ENCODE data around the gene LMLN. TPM values are rescaled to one million over a fixed set of nuclear protein-coding genes. Genes with fewer than 3 reads are reported as not detected.

Gene LMLN
- polyA plus RNA-seq, 2 of the 4 experiments (the other 2 are of a cell fraction): 2.4 to 5.6 TPM

GRCh38 chr3:197950677-197951061 lies 9.3 kb upstream of the LMLN start:
- H3K4me1 ChIP-seq: peaks cover 31% of the 10 kb centered on the region
- DNase-seq (ENCODE audit: low read depth in 1 of 2, low spot score in 1 of 2): no peak
- FAIRE-seq: no peak
- no peak for ATAC-seq
- H3K4me2 ChIP-seq: peak overlapping the region; percentile 84
- peak overlapping the region; percentile 86 for H3K4me3 ChIP-seq
- POLR2A ChIA-PET: no interaction called here
- TF ChIP-seq TFCP2L1 (CRISPR knock-in tag; IDR thresholded peaks at IDR 0.05) (no peak), EP300 (IDR thresholded peaks at IDR 0.05) (no peak), PBX3 (IDR thresholded peaks at IDR 0.05) (no peak), PHF8 (IDR thresholded peaks at IDR 0.05; ENCODE audit: borderline replicate concordance, low read depth) (no peak), ZSCAN20 (CRISPR knock-in tag; IDR thresholded peaks at IDR 0.05) (no peak), CTCF (IDR thresholded peaks at IDR 0.05) (no peak), HEYL (CRISPR knock-in tag; IDR thresholded peaks at IDR 0.05) (no peak), E2F6 (IDR thresholded peaks at IDR 0.05; ENCODE audit: borderline replicate concordance, low read depth) (no peak)
- H3K9me3 ChIP-seq: no peaks in the 10 kb centered on the region
- CTCF ChIA-PET: no interaction called here
- peak overlapping the region; percentile 88 to 96 for H3K27ac ChIP-seq
- under 1% methylated on average over 11 of the region's 11 CpGs for WGBS (ENCODE audit: missing lambda C conversion rate)

- DNase-seq (ENCODE audit: low read depth in 1 of 2, low spot score in 1 of 2) (no peak), FAIRE-seq (no peak), ATAC-seq (no peak)
- peak overlapping the region; percentile 88 to 96 for H3K27ac ChIP-seq
- TF ChIP-seq SMC3 (IDR thresholded peaks at IDR 0.05): no peak
- no peak for TF ChIP-seq POLR2AphosphoS2 (conservative IDR thresholded peaks at IDR 0.05; ENCODE audit: low read length)
- no peak for TF ChIP-seq USF2 (IDR thresholded peaks at IDR 0.05)
- no peak for TF ChIP-seq HOXB13 (CRISPR knock-in tag; IDR thresholded peaks at IDR 0.05; ENCODE audit: low read depth)
- no peak for TF ChIP-seq NR3C1 (IDR thresholded peaks at IDR 0.05)
- no peak for TF ChIP-seq CEBPB (IDR thresholded peaks at IDR 0.05)
- TF ChIP-seq HMGXB4 (CRISPR knock-in tag; IDR thresholded peaks at IDR 0.05; ENCODE audit: borderline replicate concordance): no peak
- TF ChIP-seq NPAS2 (CRISPR knock-in tag; IDR thresholded peaks at IDR 0.05; ENCODE audit: borderline replicate concordance): no peak
- no peak for TF ChIP-seq RFX5 (IDR thresholded peaks at IDR 0.05)
- no peak for TF ChIP-seq HEYL (CRISPR knock-in tag; IDR thresholded peaks at IDR 0.05)
- no peak for TF ChIP-seq RARB (CRISPR knock-in tag; IDR thresholded peaks at IDR 0.05)
- TF ChIP-seq BHLHE40 (IDR thresholded peaks at IDR 0.05; ENCODE audit: low read depth, low read length): no peak
- no peak for TF ChIP-seq HOXA7 (CRISPR knock-in tag; IDR thresholded peaks at IDR 0.05)
- no peak for TF ChIP-seq MAZ (IDR thresholded peaks at IDR 0.05; ENCODE audit: borderline replicate concordance, low read depth, low read length)
- TF ChIP-seq JUN (IDR thresholded peaks at IDR 0.05): no peak
- TF ChIP-seq HDAC2 (IDR thresholded peaks at IDR 0.05): no peak
- no peak for TF ChIP-seq TP53 (CRISPR knock-in tag; IDR thresholded peaks at IDR 0.05)
- TF ChIP-seq RAD21 (conservative IDR thresholded peaks at IDR 0.05 in 1 of 2, IDR thresholded peaks at IDR 0.05 in 1 of 2): no peak
- no peak for TF ChIP-seq PHF8 (IDR thresholded peaks at IDR 0.05; ENCODE audit: borderline replicate concordance, low read depth)
- peak overlapping the region; percentile 84 for H3K4me2 ChIP-seq
- 55% methylated on average over 17 of the region's 21 CpGs for WGBS (ENCODE audit: missing lambda C conversion rate)
- H3K4me1 ChIP-seq: peaks cover 31% of the 10 kb centered on the region
- ChIA-PET CTCF (no interaction called here), POLR2A (no interaction called here)
- H3K4me3 ChIP-seq: peak overlapping the region; percentile 86
- no peaks in the 10 kb centered on the region for H3K9me3 ChIP-seq
Observed at GRCh38 chr3:197951392-197951990, 8.5 kb upstream of the LMLN start.

Measured in A549 (cell line).